Right hindlimb (tissue), 1 donor: Measurements from ENCODE around the gene TOR2A.

ENCODE experiments used
- DNase-seq: peaks from one replicate; pipeline ENCODE4 v3.0.0-alpha.2; 2018

TOR2A gene

DNA sequence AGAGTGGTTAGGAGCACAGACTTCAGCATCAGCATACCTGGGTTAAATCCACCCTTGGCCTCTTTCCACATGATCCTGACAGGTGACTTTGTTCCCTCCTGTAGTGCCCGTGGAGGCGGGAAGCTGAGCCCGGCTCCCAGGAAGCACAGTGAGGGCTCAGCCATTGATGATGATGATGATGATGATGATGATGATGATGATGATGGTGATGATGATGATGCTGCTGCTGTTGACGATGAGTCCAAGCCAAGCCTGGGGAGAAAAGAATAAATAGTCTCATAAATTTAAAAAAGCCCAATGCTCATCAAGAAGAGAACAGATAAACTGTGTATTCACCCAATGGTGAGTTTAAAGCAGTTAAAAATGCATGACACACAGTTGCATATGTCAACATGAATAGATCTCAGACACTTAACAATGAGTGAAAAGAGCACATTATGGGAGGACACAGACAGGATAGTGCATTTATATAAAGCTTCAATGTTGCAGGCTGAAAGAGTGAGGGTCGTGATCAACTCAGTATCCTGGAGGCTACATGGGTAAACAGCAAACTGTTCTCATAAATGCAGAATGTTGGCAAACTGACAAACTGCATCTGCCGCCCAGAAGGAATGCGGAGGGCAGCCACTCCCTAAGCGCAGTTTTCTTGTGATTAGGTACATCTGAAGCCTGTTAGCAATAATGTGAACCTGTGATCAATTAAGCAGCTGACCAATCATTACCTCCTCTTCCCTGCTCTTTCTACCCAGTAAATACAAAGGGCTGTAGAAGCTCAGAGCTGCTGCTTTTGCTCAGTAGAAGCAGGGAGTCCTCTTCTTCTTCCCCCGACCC lies 40.0 kb downstream of the TOR2A start:
- DNase-seq, result no peak

DNA sequence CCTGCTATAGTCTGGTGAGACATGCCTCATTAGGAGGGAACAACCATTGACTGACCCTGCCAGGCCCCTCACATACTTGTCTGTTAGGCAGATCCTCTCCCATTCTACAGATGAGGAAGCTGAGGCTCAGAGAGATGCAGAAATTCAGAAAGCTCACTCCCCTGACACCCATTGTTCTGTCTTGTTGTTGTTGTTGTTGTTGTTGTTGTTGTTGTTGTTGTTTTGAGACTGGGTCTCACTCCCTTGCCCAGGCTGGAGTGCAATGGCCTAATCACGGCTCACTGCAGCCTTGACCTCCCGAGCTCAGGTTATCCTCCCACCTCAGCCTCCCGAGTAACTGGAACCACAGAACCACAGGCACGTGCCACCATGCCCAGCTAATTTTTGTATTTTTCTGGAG lies 41.4 kb downstream of the TOR2A start:
- DNase-seq, result no peak

DNA sequence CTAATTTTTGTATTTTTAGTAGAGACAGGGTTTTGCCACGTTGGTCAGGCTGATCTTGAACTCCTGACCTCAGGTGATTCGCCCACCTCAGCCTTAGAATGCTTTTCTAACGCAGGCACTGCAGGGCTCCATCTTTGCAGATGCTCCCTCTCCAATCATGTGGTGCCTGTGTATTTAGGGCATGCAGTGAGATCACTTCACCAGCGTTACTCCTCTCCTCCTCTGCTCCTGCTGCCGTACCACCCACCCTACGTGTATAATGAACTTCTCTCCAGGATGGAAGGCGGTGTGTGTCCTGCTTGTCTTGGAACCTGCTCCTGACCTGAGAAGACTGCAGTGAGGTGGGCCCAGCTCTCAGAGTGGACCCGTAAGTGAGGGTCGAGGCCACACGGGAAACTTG lies 42.0 kb downstream of the TOR2A start:
- DNase-seq, result no peak

DNA sequence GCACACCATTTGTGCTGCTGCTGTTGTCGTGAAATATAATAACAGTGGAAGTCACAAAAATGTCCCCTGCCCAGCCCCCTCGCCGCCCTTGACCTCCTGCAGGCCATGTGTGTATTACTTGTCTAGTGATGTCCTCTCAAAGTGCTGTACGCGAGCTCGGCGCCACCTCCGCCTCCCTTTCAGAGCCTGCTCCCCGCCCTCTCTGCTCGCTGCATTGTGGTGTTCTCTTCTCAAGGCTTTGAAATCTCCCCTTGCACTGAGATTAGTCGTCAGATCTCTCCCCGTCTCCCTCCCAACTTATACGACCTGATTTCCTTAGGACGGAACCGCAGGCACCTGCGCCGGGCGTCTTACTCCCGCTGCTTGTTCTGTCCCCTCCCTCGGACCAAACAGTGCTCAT lies 43.0 kb downstream of the TOR2A start:
- DNase-seq, result no peak

DNA sequence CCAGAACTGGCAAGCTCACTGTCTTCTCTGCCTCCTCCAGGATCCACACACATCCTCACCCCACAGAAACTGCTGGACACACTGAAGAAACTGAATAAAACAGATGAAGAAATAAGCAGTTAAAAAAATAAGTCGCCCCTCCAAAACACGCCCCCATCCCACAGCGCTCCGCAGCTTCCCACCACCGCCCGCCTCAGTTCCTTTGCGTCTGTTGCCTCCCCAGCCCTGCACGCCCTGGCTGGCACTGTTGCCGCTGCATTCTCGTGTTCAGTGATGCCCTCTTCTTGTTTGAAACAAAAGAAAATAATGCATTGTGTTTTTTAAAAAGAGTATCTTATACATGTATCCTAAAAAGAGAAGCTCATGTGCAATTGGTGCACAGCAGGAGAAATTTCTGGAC lies 44.4 kb downstream of the TOR2A start:
- DNase-seq, result no peak

DNA sequence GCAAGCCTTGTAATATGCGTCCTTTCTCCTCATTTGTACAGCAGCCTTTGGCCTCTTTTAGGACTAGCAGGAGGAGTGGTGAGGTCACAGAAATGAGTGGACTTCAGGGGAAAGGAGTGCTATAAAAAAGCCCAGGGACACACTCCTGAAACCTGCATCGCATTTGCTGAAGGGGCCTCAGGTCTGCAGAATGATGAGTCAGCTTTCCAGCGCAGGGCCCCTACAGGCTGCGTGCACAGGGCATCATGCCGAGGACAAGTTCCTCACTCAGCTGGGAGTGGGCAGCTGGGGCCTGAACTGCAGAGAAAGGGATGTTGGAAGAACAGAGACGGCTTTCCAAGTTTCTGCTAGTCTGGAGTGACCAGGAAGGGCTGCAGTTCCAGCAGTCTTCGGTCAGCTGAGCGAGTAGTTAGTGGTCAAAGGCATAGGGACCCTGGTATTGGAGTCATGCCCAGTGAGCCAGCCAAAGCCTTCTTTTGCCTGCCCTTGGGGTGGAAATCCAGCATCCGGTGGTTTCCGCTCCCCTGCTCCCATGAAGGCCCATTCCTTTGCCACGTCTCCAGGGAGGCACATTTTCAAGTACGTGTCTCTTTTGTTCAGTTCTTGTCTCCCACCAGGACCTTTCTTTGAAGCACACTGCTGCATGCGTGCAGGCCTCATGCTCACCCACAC lies 45.6 kb downstream of the TOR2A start:
- no peak for DNase-seq

DNA sequence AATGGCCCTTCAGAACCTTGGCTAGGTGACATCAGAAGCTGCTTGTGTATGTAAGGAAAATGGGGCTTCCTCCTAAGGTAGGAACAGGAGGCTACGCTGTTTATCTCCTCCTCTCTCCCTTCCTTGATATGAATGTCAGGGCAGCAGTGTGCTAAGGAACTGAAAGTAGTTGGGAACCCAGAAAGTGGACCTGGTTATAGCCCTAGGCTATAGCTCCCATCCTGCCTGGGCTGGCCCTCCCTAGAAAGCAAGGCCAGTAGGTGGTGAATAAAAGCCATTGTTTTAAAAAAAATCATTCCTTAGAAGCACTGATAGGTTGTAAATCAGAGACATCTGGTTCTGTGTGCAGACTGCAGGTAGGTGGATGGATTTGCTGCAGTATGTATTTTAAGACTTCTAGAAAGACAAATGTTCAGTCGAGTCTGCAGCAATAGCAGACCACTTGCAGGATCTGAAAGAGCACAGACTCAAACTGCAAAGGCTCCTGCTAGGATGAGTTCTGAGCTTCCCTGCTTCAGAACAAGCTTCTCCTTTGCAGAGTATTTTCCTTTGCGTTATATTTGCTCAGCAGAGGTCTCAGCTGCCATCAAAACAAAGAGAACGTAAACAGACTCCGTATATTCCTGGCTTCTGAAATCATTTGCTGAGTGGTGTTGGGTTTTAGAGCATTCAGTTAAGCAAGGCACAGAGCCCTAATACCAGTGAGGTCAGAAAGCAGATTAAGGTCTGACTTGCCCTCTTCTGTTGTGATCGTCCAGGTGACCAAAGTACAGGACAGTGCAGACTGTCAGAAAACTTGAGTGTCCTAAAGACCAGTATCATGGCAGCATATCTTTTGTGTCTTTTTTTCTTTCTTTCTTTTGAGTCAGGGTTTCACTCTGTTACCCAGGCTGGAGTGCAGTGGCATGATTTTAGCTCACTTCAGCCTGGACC lies 48.4 kb downstream of the TOR2A start:
- DNase-seq, result no peak

DNA sequence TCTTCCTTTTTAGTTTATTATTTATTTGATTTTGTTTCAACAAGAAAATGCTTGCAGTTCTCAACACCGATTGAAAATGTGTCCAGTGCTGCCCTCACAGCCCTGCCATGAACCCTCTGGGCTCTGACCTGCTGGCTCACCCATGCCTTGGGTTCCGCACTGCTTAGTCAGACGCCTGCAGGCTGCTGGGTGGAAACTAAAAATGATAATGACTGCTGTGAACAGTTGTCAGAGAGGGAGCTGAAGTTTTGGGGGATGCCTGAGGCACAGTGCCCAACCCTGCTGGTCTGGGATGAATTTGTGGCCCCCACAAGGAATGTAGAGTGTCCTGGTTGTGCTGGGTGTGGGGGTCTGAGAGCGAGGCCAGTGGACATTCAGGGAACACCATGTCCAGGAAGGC lies 50.5 kb downstream of the TOR2A start:
- DNase-seq, result no peak

DNA sequence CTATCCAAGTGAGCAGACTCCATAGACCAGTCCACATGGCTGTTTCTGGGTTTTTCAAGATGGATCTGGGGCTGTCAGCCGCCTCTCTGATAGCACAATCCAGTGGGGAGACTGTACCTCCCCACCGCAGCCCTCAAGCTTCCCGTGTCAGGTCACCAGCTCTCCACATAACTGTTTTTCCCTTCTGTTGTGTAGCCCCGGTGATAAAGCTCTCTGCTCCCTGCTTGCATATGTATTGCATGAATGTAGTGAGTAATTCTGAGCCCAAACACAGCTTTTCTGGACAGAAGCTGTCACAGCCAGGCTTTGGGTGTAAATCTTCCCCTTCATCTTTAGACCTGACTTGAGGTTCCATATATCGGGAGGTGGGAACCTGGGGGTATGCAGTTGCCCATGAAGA lies 51.4 kb downstream of the TOR2A start:
- no peak for DNase-seq

DNA sequence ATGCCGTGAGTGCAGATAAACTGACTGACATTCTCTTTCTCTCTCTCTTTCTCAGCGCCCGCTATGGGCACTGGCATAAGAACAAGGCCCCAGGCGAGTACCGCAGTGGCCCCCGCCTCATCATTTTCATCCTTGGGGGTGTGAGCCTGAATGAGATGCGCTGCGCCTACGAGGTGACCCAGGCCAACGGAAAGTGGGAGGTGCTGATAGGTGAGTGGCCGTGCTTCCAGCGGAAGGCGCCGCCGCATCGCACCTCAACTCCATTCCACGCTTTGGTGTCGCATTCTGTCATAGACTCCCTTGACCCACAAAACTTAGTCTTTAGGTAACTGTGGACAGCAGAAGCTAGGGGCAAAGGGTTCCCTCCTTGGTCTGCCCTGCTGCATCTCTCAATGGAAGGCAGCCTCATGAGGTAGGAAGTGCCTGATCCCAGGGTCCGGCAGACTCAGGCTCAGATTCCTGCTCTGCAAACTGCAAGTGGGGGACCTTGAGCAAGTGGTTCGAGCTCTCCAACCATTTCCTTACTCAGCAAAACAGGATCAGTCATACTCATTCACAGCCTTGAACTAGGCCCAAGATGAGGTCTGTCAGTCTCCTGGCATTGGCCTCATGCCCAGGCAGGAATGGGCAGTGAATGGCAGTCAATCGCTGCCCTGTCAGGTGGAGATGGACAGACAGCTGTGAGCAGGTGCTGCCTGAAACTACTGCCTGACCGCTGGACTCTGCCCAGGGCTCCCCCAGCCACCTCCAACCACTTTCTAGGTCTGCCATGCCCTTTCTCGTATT lies 52.5 kb downstream of the TOR2A start:
- DNase-seq, result no peak
